ENCODE measurements around the gene BCAS2.

Gene BCAS2

GRCh38 chr1:114550336-114550735, 31.1 kb downstream of the BCAS2 start:
- peaks cover 4% of the 10 kb centered on the region for H3K4me1 ChIP-seq (ENCODE audit: insufficient read depth, low read length)
- no peaks in the 10 kb centered on the region for H3K36me3 ChIP-seq (ENCODE audit: insufficient read depth, low read length)
- H3K9me3 ChIP-seq (ENCODE audit: low read length), result no peaks in the 10 kb centered on the region
- H2AFZ ChIP-seq (ENCODE audit: low read depth, low read length), result no peak overlapping the region
- H3K27me3 ChIP-seq (ENCODE audit: insufficient read depth, low read length), result no peaks in the 10 kb centered on the region
- no peak overlapping the region for H3K4me3 ChIP-seq (ENCODE audit: low read length)

DNA sequence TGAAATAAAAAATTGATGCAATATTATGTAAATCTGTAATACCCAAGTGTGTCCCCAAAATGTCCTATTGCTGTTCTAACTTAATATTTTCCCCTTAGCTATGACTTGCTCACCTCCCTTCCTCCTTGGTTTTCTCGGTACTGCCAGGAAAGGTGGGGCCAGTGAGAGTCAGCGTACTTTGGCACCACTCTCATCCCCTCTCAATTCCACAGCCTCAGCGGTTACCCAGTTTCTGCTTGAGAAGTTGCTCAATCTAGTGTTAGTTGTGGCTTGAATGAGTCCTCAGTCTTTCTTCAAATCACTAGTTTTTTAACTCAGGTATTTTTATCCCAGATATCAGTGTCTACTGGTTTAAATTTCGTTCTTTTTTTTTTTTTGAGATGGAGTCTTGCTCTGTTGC, 32.3 kb downstream of the BCAS2 start:
- Histone ChIP-seq H3K4me3 (ENCODE audit: low read length) (no peak overlapping the region), H2AFZ (ENCODE audit: low read depth, low read length) (no peak overlapping the region), H3K36me3 (ENCODE audit: insufficient read depth, low read length) (no peaks in the 10 kb centered on the region), H3K9me3 (ENCODE audit: low read length) (no peaks in the 10 kb centered on the region), H3K4me1 (ENCODE audit: insufficient read depth, low read length) (peaks cover 4% of the 10 kb centered on the region), H3K27me3 (ENCODE audit: insufficient read depth, low read length) (no peaks in the 10 kb centered on the region)

- Histone ChIP-seq H3K27me3 (ENCODE audit: insufficient read depth, low read length) (no peaks in the 10 kb centered on the region), H3K4me3 (ENCODE audit: low read length) (no peak overlapping the region), H3K4me1 (ENCODE audit: insufficient read depth, low read length) (peaks cover 4% of the 10 kb centered on the region), H3K36me3 (ENCODE audit: insufficient read depth, low read length) (no peaks in the 10 kb centered on the region), H3K9me3 (ENCODE audit: low read length) (no peaks in the 10 kb centered on the region), H2AFZ (ENCODE audit: low read depth, low read length) (no peak overlapping the region)
Observed at GRCh38 chr1:114547076-114547475, 34.3 kb downstream of the BCAS2 start.

GRCh38 chr1:114545796-114546195, 35.6 kb downstream of the BCAS2 start:
- H3K27me3 ChIP-seq (ENCODE audit: insufficient read depth, low read length), result no peaks in the 10 kb centered on the region
- H2AFZ ChIP-seq (ENCODE audit: low read depth, low read length), result no peak overlapping the region
- no peaks in the 10 kb centered on the region for H3K36me3 ChIP-seq (ENCODE audit: insufficient read depth, low read length)
- no peaks in the 10 kb centered on the region for H3K9me3 ChIP-seq (ENCODE audit: low read length)
- no peaks in the 10 kb centered on the region for H3K4me1 ChIP-seq (ENCODE audit: insufficient read depth, low read length)
- H3K4me3 ChIP-seq (ENCODE audit: low read length), result no peak overlapping the region

GRCh38 chr1:114545315-114545714, 36.1 kb downstream of the BCAS2 start:
- H2AFZ ChIP-seq (ENCODE audit: low read depth, low read length), result no peak overlapping the region
- H3K27me3 ChIP-seq (ENCODE audit: insufficient read depth, low read length), result no peaks in the 10 kb centered on the region
- H3K9me3 ChIP-seq (ENCODE audit: low read length), result no peaks in the 10 kb centered on the region
- H3K4me1 ChIP-seq (ENCODE audit: insufficient read depth, low read length), result no peaks in the 10 kb centered on the region
- H3K36me3 ChIP-seq (ENCODE audit: insufficient read depth, low read length), result no peaks in the 10 kb centered on the region
- no peak overlapping the region for H3K4me3 ChIP-seq (ENCODE audit: low read length)

GRCh38 chr1:114540821-114541220, 40.6 kb downstream of the BCAS2 start:
- Histone ChIP-seq H3K36me3 (ENCODE audit: insufficient read depth, low read length) (no peaks in the 10 kb centered on the region), H2AFZ (ENCODE audit: low read depth, low read length) (no peak overlapping the region), H3K9me3 (ENCODE audit: low read length) (no peaks in the 10 kb centered on the region), H3K4me1 (ENCODE audit: insufficient read depth, low read length) (no peaks in the 10 kb centered on the region), H3K27me3 (ENCODE audit: insufficient read depth, low read length) (no peaks in the 10 kb centered on the region), H3K4me3 (ENCODE audit: low read length) (no peak overlapping the region)

- no peaks in the 10 kb centered on the region for H3K9me3 ChIP-seq (ENCODE audit: low read length)
- no peaks in the 10 kb centered on the region for H3K4me1 ChIP-seq (ENCODE audit: insufficient read depth, low read length)
- no peak overlapping the region for H2AFZ ChIP-seq (ENCODE audit: low read depth, low read length)
- no peak overlapping the region for H3K4me3 ChIP-seq (ENCODE audit: low read length)
- H3K27me3 ChIP-seq (ENCODE audit: insufficient read depth, low read length), result no peaks in the 10 kb centered on the region
- H3K36me3 ChIP-seq (ENCODE audit: insufficient read depth, low read length), result no peaks in the 10 kb centered on the region
Observed at GRCh38 chr1:114540272-114540671, 41.1 kb downstream of the BCAS2 start.

- H3K36me3 ChIP-seq (ENCODE audit: insufficient read depth, low read length), result no peaks in the 10 kb centered on the region
- H3K9me3 ChIP-seq (ENCODE audit: low read length), result no peaks in the 10 kb centered on the region
- no peak overlapping the region for H2AFZ ChIP-seq (ENCODE audit: low read depth, low read length)
- H3K4me1 ChIP-seq (ENCODE audit: insufficient read depth, low read length), result no peaks in the 10 kb centered on the region
- H3K27me3 ChIP-seq (ENCODE audit: insufficient read depth, low read length), result no peaks in the 10 kb centered on the region
- no peak overlapping the region for H3K4me3 ChIP-seq (ENCODE audit: low read length)
Observed at GRCh38 chr1:114536043-114536442, 45.4 kb downstream of the BCAS2 start.

DNA sequence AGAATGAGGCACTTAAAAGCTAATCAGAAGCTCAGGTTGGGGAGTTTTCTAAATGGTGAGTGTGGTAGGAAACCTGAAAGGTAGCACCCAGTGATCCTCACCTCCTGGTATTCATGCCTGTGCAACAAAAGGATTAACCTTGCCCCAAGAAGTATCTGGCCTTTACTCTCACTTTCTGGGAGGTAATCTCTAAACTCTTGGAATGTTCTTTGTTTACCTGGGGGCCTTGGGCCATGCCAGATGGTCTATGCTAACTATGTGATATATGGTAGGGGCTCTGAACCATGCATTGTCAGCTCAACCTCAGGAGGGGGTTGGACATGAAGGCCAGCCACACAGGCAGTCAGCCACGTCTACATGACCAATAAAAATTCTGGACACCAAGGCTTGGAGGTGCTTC, 46.0 kb downstream of the BCAS2 start:
- Histone ChIP-seq H3K36me3 (ENCODE audit: insufficient read depth, low read length) (no peaks in the 10 kb centered on the region), H3K4me3 (ENCODE audit: low read length) (no peak overlapping the region), H2AFZ (ENCODE audit: low read depth, low read length) (no peak overlapping the region), H3K9me3 (ENCODE audit: low read length) (no peaks in the 10 kb centered on the region), H3K4me1 (ENCODE audit: insufficient read depth, low read length) (no peaks in the 10 kb centered on the region), H3K27me3 (ENCODE audit: insufficient read depth, low read length) (no peaks in the 10 kb centered on the region)

DNA sequence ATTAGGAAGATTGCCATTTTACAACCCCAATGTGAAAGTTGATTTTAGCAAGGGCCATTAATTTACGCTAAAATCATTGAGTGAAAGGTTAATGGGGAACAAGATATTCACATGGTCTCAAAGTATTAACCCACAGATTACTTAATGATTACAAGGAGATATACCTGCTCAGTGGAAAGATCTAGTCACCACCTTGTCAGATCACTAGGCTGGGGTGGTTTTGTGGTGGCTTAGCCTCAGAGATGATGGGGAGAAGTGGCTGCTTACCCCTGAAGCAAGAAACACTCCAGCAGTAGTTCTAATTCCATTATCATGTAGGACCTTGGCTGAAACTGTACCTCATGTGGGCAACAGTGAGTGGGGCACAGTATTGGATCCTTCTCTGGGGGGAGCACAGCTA, 50.3 kb downstream of the BCAS2 start:
- no peaks in the 10 kb centered on the region for H3K9me3 ChIP-seq (ENCODE audit: low read length)
- no peak overlapping the region for H3K4me3 ChIP-seq (ENCODE audit: low read length)
- no peak overlapping the region for H2AFZ ChIP-seq (ENCODE audit: low read depth, low read length)
- peaks cover 4% of the 10 kb centered on the region for H3K27me3 ChIP-seq (ENCODE audit: insufficient read depth, low read length)
- no peaks in the 10 kb centered on the region for H3K4me1 ChIP-seq (ENCODE audit: insufficient read depth, low read length)
- H3K36me3 ChIP-seq (ENCODE audit: insufficient read depth, low read length), result no peaks in the 10 kb centered on the region

DNA sequence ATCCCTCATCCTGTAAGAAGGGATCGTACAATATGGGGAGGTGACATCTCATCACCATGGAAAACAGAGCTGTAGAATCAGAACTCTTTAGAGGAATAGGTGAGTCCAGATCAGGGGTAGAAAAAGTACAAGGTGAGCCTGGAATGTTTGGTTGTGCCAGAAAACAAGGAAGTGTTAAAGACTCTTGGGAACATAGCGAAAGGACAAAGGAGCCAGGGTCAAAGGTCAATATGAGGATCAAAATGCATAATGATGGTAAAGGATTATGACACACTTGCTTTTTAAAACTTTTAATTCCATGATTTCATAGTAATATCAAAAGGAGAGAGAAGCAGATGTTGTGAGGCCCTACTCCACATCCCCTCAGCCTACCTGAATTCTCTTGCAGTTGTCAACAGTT, 51.2 kb downstream of the BCAS2 start:
- H3K4me3 ChIP-seq (ENCODE audit: low read length), result no peak overlapping the region
- no peaks in the 10 kb centered on the region for H3K9me3 ChIP-seq (ENCODE audit: low read length)
- H3K4me1 ChIP-seq (ENCODE audit: insufficient read depth, low read length), result no peaks in the 10 kb centered on the region
- H3K36me3 ChIP-seq (ENCODE audit: insufficient read depth, low read length), result no peaks in the 10 kb centered on the region
- peaks cover 4% of the 10 kb centered on the region for H3K27me3 ChIP-seq (ENCODE audit: insufficient read depth, low read length)
- no peak overlapping the region for H2AFZ ChIP-seq (ENCODE audit: low read depth, low read length)

- H3K4me1 ChIP-seq (ENCODE audit: insufficient read depth, low read length), result no peaks in the 10 kb centered on the region
- H2AFZ ChIP-seq (ENCODE audit: low read depth, low read length), result no peak overlapping the region
- H3K36me3 ChIP-seq (ENCODE audit: insufficient read depth, low read length), result no peaks in the 10 kb centered on the region
- H3K9me3 ChIP-seq (ENCODE audit: low read length), result no peaks in the 10 kb centered on the region
- no peak overlapping the region for H3K4me3 ChIP-seq (ENCODE audit: low read length)
- H3K27me3 ChIP-seq (ENCODE audit: insufficient read depth, low read length), result peaks cover under 1% of the 10 kb centered on the region
Observed at GRCh38 chr1:114524944-114525343, 56.5 kb downstream of the BCAS2 start.

GRCh38 chr1:114522264-114522575, 59.2 kb downstream of the BCAS2 start:
- Histone ChIP-seq H3K4me1 (ENCODE audit: insufficient read depth, low read length) (no peaks in the 10 kb centered on the region), H3K36me3 (ENCODE audit: insufficient read depth, low read length) (no peaks in the 10 kb centered on the region), H3K9me3 (ENCODE audit: low read length) (no peaks in the 10 kb centered on the region), H3K4me3 (ENCODE audit: low read length) (no peak overlapping the region), H2AFZ (ENCODE audit: low read depth, low read length) (no peak overlapping the region), H3K27me3 (ENCODE audit: insufficient read depth, low read length) (no peaks in the 10 kb centered on the region)

- H3K9me3 ChIP-seq (ENCODE audit: low read length), result no peaks in the 10 kb centered on the region
- no peaks in the 10 kb centered on the region for H3K27me3 ChIP-seq (ENCODE audit: insufficient read depth, low read length)
- no peaks in the 10 kb centered on the region for H3K4me1 ChIP-seq (ENCODE audit: insufficient read depth, low read length)
- H3K4me3 ChIP-seq (ENCODE audit: low read length), result no peak overlapping the region
- no peaks in the 10 kb centered on the region for H3K36me3 ChIP-seq (ENCODE audit: insufficient read depth, low read length)
- H2AFZ ChIP-seq (ENCODE audit: low read depth, low read length), result no peak overlapping the region
Observed at GRCh38 chr1:114521396-114522263, 59.8 kb downstream of the BCAS2 start.

Data from neuron (in vitro differentiated cells).